Natural killer cell (primary cell): ENCODE measurements around the gene CHKB. TPM values are rescaled to one million over a fixed set of nuclear protein-coding genes. Genes with fewer than 3 reads are reported as not detected.

Experiments
- ATAC-seq, 3 donors: fragments of 150-1000 bp in 2 of 3; fragments of 200-7000 bp in 1 of 3; cut with Tn5 transposase; 1 replicate in 1 of 3; 2 replicates in 2 of 3; pipeline ENCODE4 v1.10.0; 2021; ENCODE audit warnings: mild to moderate bottlenecking in 2 of 3, moderate library complexity in 2 of 3
- DNase-seq, 2 donors: peaks; one replicate each; pipeline versions ENCODE4 v3.0.0 to v3.0.0-alpha.2; 2013 to 2021; ENCODE audit warnings: mixed read lengths in 1 of 2
- H3K27ac ChIP-seq: one replicate; pipeline ENCODE4 v1.5.1; 2013; ENCODE audit warnings: mild to moderate bottlenecking, low read length
- H3K27me3 ChIP-seq: one replicate; pipeline ENCODE4 v1.6.1; 2013; ENCODE audit warnings: low read length; ENCODE audit not compliant: control insufficient read depth, insufficient read depth
- H3K36me3 ChIP-seq: one replicate; pipeline ENCODE4 v1.6.1; 2013; ENCODE audit warnings: low read length; ENCODE audit not compliant: control insufficient read depth, insufficient read depth
- H3K4me1 ChIP-seq: one replicate; pipeline ENCODE4 v1.6.1; 2013; ENCODE audit warnings: low read length; ENCODE audit not compliant: control insufficient read depth, insufficient read depth
- H3K4me3 ChIP-seq: one replicate; pipeline ENCODE4 v1.5.1; 2013; ENCODE audit warnings: low read length
- H3K9me3 ChIP-seq: one replicate; pipeline ENCODE4 v1.6.1; 2013; ENCODE audit warnings: low read length; ENCODE audit not compliant: control insufficient read depth, insufficient read depth
- H3K27ac Mint-ChIP-seq, 2 donors: one replicate each; pipeline ENCODE4 v1.8.0; 2022; ENCODE audit warnings: mild to moderate bottlenecking in 2 of 2, mixed read lengths in 2 of 2, moderate library complexity in 1 of 2
- H3K27me3 Mint-ChIP-seq, 2 donors: one replicate each; pipeline ENCODE4 v1.8.0; 2022; ENCODE audit warnings: low read depth in 2 of 2, mixed read lengths in 2 of 2
- H3K36me3 Mint-ChIP-seq: one replicate; pipeline ENCODE4 v1.8.0; 2022; ENCODE audit warnings: mixed read lengths
- H3K4me1 Mint-ChIP-seq, 2 donors: one replicate each; pipeline ENCODE4 v1.8.0; 2022; ENCODE audit warnings: mixed read lengths in 2 of 2
- H3K4me3 Mint-ChIP-seq: one replicate; pipeline ENCODE4 v1.8.0; 2022; ENCODE audit warnings: mild to moderate bottlenecking, moderate library complexity, mixed read lengths
- H3K9me3 Mint-ChIP-seq, 2 donors: one replicate each; pipeline ENCODE4 v1.8.0; 2022; ENCODE audit warnings: mixed read lengths in 2 of 2
- CTCF ChIP-seq: fragments of 200-600 bp; IDR thresholded peaks from one replicate; pipeline ENCODE4 v1.8.0; 2022; ENCODE audit warnings: antibody characterized with exemption
- WGBS: methylation state at CpG from one replicate; pipeline ENCODE4 v1.1.7; 2013; ENCODE audit warnings: missing lambda C conversion rate; ENCODE audit not compliant: insufficient coverage; 5-methylcytosine and 5-hydroxymethylcytosine counted together
- intact Hi-C: fragments of 100-400 bp; cut with micrococcal nuclease; formaldehyde crosslinking; loops from one replicate; pipeline ENCODE4 v1.14.2; 2022
- total RNA-seq, 4 donors: library from RNA; stranded (reverse); fragments of 120-200 nt in 1 of 4; gene quantifications; one replicate each; pipeline versions ENCODE4 v1.2.3 to v1.2.4, GENCODE V29; 2013 to 2022

CHKB gene
- total RNA-seq, 3 donors from 2014 or later (not counting 1 experiment from before 2014, with no cell fraction given) = 166 to 204 (median 180) TPM

- no peaks in the 10 kb centered on the region for H3K36me3 Mint-ChIP-seq
- 37% methylated on average over 16 of the region's 17 CpGs for WGBS
- no peak for TF ChIP-seq CTCF
- H3K4me1 ChIP-seq = peaks cover 15% of the 10 kb centered on the region
- H3K27ac Mint-ChIP-seq = peak overlapping the region; percentile 87 to 88
- peaks cover 2% of the 10 kb centered on the region for H3K36me3 ChIP-seq
- H3K27me3 Mint-ChIP-seq = peaks cover 0 to 6% of the 10 kb centered on the region in 2 donors
- intact Hi-C loops = loop anchor here (5.0 kb wide), 2 partner anchors 36 to 56 kb away; partner anchors contain the start of genes LMF2, NCAPH2 and SCO2
- peak overlapping the region; percentile 97 for H3K4me3 Mint-ChIP-seq
- no peaks in the 10 kb centered on the region for H3K9me3 Mint-ChIP-seq
- DNase-seq (no peak), ATAC-seq (no peak)
- H3K4me1 Mint-ChIP-seq = peaks cover 23 to 28% of the 10 kb centered on the region in 2 donors
- peak overlapping the region; percentile 2 for H3K27ac ChIP-seq
- H3K27me3 ChIP-seq = no peaks in the 10 kb centered on the region
- H3K4me3 ChIP-seq = peak overlapping the region; percentile 49
- no peaks in the 10 kb centered on the region for H3K9me3 ChIP-seq
Observed at GRCh38 chr22:50563413-50564160, 19.1 kb downstream of the CHKB start.

GRCh38 chr22:50562523-50563412 is 19.9 kb downstream of the CHKB start, which contains the start of gene SYCE3:
Gene SYCE3 (minus strand): TSS chr22:50562919. CDS start chr22:50556405, 6,514 bp downstream.
- Histone ChIP-seq H3K27ac (peak within 1 kb of the TSS; percentile 74), H3K27me3 (no peaks in the 10 kb centered on the region), H3K4me3 (peak within 1 kb of the TSS; percentile 49), H3K9me3 (no peaks in the 10 kb centered on the region), H3K36me3 (no peaks in the 10 kb centered on the region), H3K4me1 (peaks cover 15% of the 10 kb centered on the region)
- TF ChIP-seq CTCF = peak; percentile 82
- H3K36me3 Mint-ChIP-seq = no peaks in the 10 kb centered on the region
- ATAC-seq = peak; percentile 93 to 98 (median 93)
- peaks cover 23 to 28% of the 10 kb centered on the region in 2 donors for H3K4me1 Mint-ChIP-seq
- H3K9me3 Mint-ChIP-seq = no peaks in the 10 kb centered on the region
- DNase-seq = peak; percentile 98
- H3K4me3 Mint-ChIP-seq = peak within 1 kb of the TSS; percentile 97
- H3K27me3 Mint-ChIP-seq = peaks cover 0 to 6% of the 10 kb centered on the region in 2 donors
- 6% methylated on average over 60 of the region's 61 CpGs for WGBS
- intact Hi-C loops = loop anchor here (1.0 to 5.0 kb wide), 3 partner anchors 18 to 55 kb away; partner anchors contain the start of genes LMF2, NCAPH2 and SCO2
- H3K27ac Mint-ChIP-seq = peak within 1 kb of the TSS; percentile 87 to 95

- no peaks in the 10 kb centered on the region for H3K9me3 Mint-ChIP-seq
- WGBS = 68% methylated on average over 22 of the region's 34 CpGs
Observed at GRCh38 chr22:50561401-50562358, 21.0 kb downstream of the CHKB start.

More at GRCh38 chr22:50561401-50562358, 21.0 kb downstream of the CHKB start:
- Mint-ChIP-seq H3K27me3 (peaks cover 0 to 4% of the 10 kb centered on the region in 2 donors), H3K4me1 (peaks cover 23 to 28% of the 10 kb centered on the region in 2 donors), H3K36me3 (no peaks in the 10 kb centered on the region), H3K27ac (peak overlapping the region; percentile 81 to 95), H3K4me3 (peak overlapping the region; percentile 86)
- Histone ChIP-seq H3K9me3 (no peaks in the 10 kb centered on the region), H3K4me3 (no peak overlapping the region), H3K27ac (peak overlapping the region; percentile 74), H3K4me1 (peaks cover 15% of the 10 kb centered on the region), H3K36me3 (no peaks in the 10 kb centered on the region), H3K27me3 (no peaks in the 10 kb centered on the region)
- ATAC-seq (peak; percentile 50 to 59 (median 57)), DNase-seq (peak in 1 of 2 donors; percentile 52)
- no peak for TF ChIP-seq CTCF
- intact Hi-C loops = loop anchor here (1.0 to 5.0 kb wide), 3 partner anchors 17 to 54 kb away; partner anchors contain the start of genes LMF2, NCAPH2 and SCO2
